Sigmoid colon (tissue), 7 donors: ENCODE data around the gene ADGB. TPM values are rescaled to one million over a fixed set of nuclear protein-coding genes. Genes with fewer than 3 reads are reported as not detected.

Experiments
- DNase-seq: peaks from one replicate; pipeline ENCODE4 v3.0.0-alpha.2; 2019
- H3K27ac ChIP-seq, 4 donors: fragments of 200-600 bp; sonication (generic); one replicate each; pipeline ENCODE4 v1.5.1; 2016 to 2019; ENCODE audit warnings: mild to moderate bottlenecking in 1 of 4
- H3K27me3 ChIP-seq, 3 donors: fragments of 200-600 bp; sonication (generic); one replicate each; pipeline ENCODE4 v1.5.1; 2019; ENCODE audit warnings: mild to moderate bottlenecking in 1 of 3
- H3K36me3 ChIP-seq, 4 donors: fragments of 200-600 bp; sonication (generic); one replicate each; pipeline ENCODE4 v1.5.1; 2016 to 2019
- H3K4me1 ChIP-seq, 4 donors: fragments of 200-600 bp; sonication (generic); one replicate each; pipeline ENCODE4 v1.5.1; 2017 to 2019
- H3K4me3 ChIP-seq, 4 donors: fragments of 200-600 bp; sonication (generic); one replicate each; pipeline ENCODE4 v1.5.1; 2017 to 2019; ENCODE audit warnings: mild to moderate bottlenecking in 2 of 4, moderate library complexity in 1 of 4
- H3K9me3 ChIP-seq, 4 donors: fragments of 200-600 bp in 3 of 4; sonication (generic) in 3 of 4; one replicate each; pipeline versions ENCODE4 v1.5.1 to v1.6.1; 2013 to 2019
- CTCF ChIP-seq, 4 experiments: fragments of 450-650 bp in 3 of 4; fragments of 200-600 bp in 1 of 4; IDR thresholded peaks; one replicate each; pipeline ENCODE4 v1.5.1; 2016 to 2019; ENCODE audit warnings: antibody characterized with exemption in 4 of 4, mild to moderate bottlenecking in 3 of 4, moderate library complexity in 2 of 4
- EP300 ChIP-seq, 4 donors: sonication (generic); formaldehyde crosslinking; IDR thresholded peaks; one replicate each; pipeline ENCODE4 v1.6.1; 2017; ENCODE audit warnings: antibody characterized with exemption in 4 of 4
- POLR2A ChIP-seq, 2 donors: fragments of 450-650 bp; IDR thresholded peaks; one replicate each; pipeline ENCODE4 v1.6.1; 2016; ENCODE audit warnings: antibody characterized with exemption in 2 of 2, mild to moderate bottlenecking in 2 of 2, moderate library complexity in 2 of 2
- POLR2AphosphoS5 ChIP-seq, 4 donors: sonication (generic); formaldehyde crosslinking; IDR thresholded peaks; one replicate each; pipeline ENCODE4 v1.6.1; 2017; ENCODE audit warnings: antibody characterized with exemption in 4 of 4
- WGBS, 2 donors: extraction: QIAGEN DNeasy Blood & Tissue Kit; methylation state at CpG; one replicate each; pipeline ENCODE4 v1.1.7; 2013; 5-methylcytosine and 5-hydroxymethylcytosine counted together
- intact Hi-C: fragments of 100-400 bp; cut with DNase I; formaldehyde crosslinking; loops from one replicate; pipeline ENCODE4 v1.15.1; 2023
- polyA plus RNA-seq, 3 donors: library from polyadenylated mRNA; stranded (reverse); fragments of 200-250 nt; gene quantifications; one replicate each; pipeline ENCODE4 v1.2.3, GENCODE V29; 2013
- total RNA-seq, 4 donors: library from RNA; depleted of rRNA; stranded (reverse); fragments of >200 nt; gene quantifications; one replicate each; pipeline ENCODE4 v1.1.0, GENCODE V29; 2016
- donor health status: healthy with polysubstance abuse.
- donor health status: Bipolar disorder and iron deficiency.
- donor health status: healthy.

The ADGB gene
- total and polyA plus RNA-seq, 7 donors, result 0.13 to 0.55 TPM; not detected in 5

- intact Hi-C loops, result no loop called here
- Histone ChIP-seq H3K4me3 (no peak overlapping the region), H3K4me1 (no peaks in the 10 kb centered on the region), H3K36me3 (no peaks in the 10 kb centered on the region), H3K9me3 (no peaks in the 10 kb centered on the region), H3K27ac (no peak overlapping the region), H3K27me3 (no peaks in the 10 kb centered on the region)
- TF ChIP-seq POLR2AphosphoS5 (IDR thresholded peaks at IDR 0.05) (no peak), CTCF (IDR thresholded peaks at IDR 0.05) (no peak), EP300 (IDR thresholded peaks at IDR 0.05) (no peak), POLR2A (IDR thresholded peaks at IDR 0.05) (no peak)
- no peak for DNase-seq
- 0% methylated on average over 1 of the region's 1 CpG for WGBS, 2 donors
These were observed 11.3 kb upstream of the ADGB start for GRCh38 chr6:146587459-146587858.

- WGBS, 2 donors, result 96% methylated on average over 1 of the region's 1 CpG
- no peak for TF ChIP-seq EP300 (IDR thresholded peaks at IDR 0.05)
- TF ChIP-seq POLR2A (IDR thresholded peaks at IDR 0.05), result no peak
- no peak for TF ChIP-seq CTCF (IDR thresholded peaks at IDR 0.05)
- no peak for TF ChIP-seq POLR2AphosphoS5 (IDR thresholded peaks at IDR 0.05)
- intact Hi-C loops, result no loop called here
These were observed 8.3 kb upstream of the ADGB start for GRCh38 chr6:146590492-146590891.

GRCh38 chr6:146592451-146592850, 6.3 kb upstream of the ADGB start:
- H3K27me3 ChIP-seq, result no peaks in the 10 kb centered on the region
- H3K4me3 ChIP-seq, result no peak overlapping the region
- no peaks in the 10 kb centered on the region for H3K4me1 ChIP-seq
- H3K36me3 ChIP-seq, result no peaks in the 10 kb centered on the region
- no peaks in the 10 kb centered on the region for H3K9me3 ChIP-seq
- H3K27ac ChIP-seq, result no peak overlapping the region
- no peak for TF ChIP-seq EP300 (IDR thresholded peaks at IDR 0.05)
- no peak for TF ChIP-seq POLR2A (IDR thresholded peaks at IDR 0.05)
- no peak for DNase-seq
- intact Hi-C loops, result no loop called here

More at GRCh38 chr6:146590492-146590891, 8.3 kb upstream of the ADGB start:
- Histone ChIP-seq H3K4me3 (no peak overlapping the region), H3K27me3 (no peaks in the 10 kb centered on the region), H3K27ac (no peak overlapping the region), H3K4me1 (no peaks in the 10 kb centered on the region), H3K36me3 (no peaks in the 10 kb centered on the region), H3K9me3 (no peaks in the 10 kb centered on the region)
- no peak for DNase-seq

- Histone ChIP-seq H3K4me1 (peaks cover 0 to 5% (median under 1%) of the 10 kb centered on the region in 4 donors), H3K9me3 (no peaks in the 10 kb centered on the region), H3K27me3 (no peaks in the 10 kb centered on the region), H3K27ac (no peak overlapping the region), H3K4me3 (no peak overlapping the region), H3K36me3 (no peaks in the 10 kb centered on the region)
- DNase-seq, result no peak
- WGBS, 2 donors, result 75 to 87% methylated on average over 2 of the region's 2 CpGs
- no peak for TF ChIP-seq EP300 (IDR thresholded peaks at IDR 0.05)
- no peak for TF ChIP-seq POLR2AphosphoS5 (IDR thresholded peaks at IDR 0.05)
- TF ChIP-seq CTCF (IDR thresholded peaks at IDR 0.05), result no peak
- no peak for TF ChIP-seq POLR2A (IDR thresholded peaks at IDR 0.05)
- intact Hi-C loops, result no loop called here
These were observed 4.8 kb upstream of the ADGB start for GRCh38 chr6:146593986-146594385.

- H3K27ac ChIP-seq, result no peak overlapping the region
- WGBS, 2 donors, result 53 to 81% methylated on average over 1 of the region's 1 CpG
- no peak for DNase-seq
- intact Hi-C loops, result no loop called here
- no peaks in the 10 kb centered on the region for H3K36me3 ChIP-seq
- H3K4me3 ChIP-seq, result no peak overlapping the region
- H3K4me1 ChIP-seq, result peaks cover 0 to 7% (median 5%) of the 10 kb centered on the region in 4 donors
- TF ChIP-seq EP300 (IDR thresholded peaks at IDR 0.05), result no peak
- TF ChIP-seq CTCF (IDR thresholded peaks at IDR 0.05), result no peak
- no peaks in the 10 kb centered on the region for H3K9me3 ChIP-seq
- H3K27me3 ChIP-seq, result no peaks in the 10 kb centered on the region
These were observed 4.3 kb upstream of the ADGB start for GRCh38 chr6:146594495-146594894.
